Effector memory CD8-positive, alpha-beta T cell (primary cell): ENCODE results near the gene ZBTB7C.

ENCODE experiments used
- ATAC-seq: fragments of 150-1000 bp; cut with Tn5 transposase; replicated peaks from 2 replicates; pipeline ENCODE4 v1.10.0; 2021; ENCODE audit warnings: mild to moderate bottlenecking, moderate library complexity
- DNase-seq, 3 experiments: peaks; one replicate each; pipeline ENCODE4 v3.0.0; 2021
- H3K27ac Mint-ChIP-seq, 2 donors: one replicate each; pipeline ENCODE4 v1.8.0; 2022; ENCODE audit warnings: mild to moderate bottlenecking in 2 of 2, mixed read lengths in 2 of 2, moderate library complexity in 2 of 2
- H3K27me3 Mint-ChIP-seq, 2 donors: one replicate each; pipeline ENCODE4 v1.8.0; 2022; ENCODE audit warnings: mixed read lengths in 2 of 2
- H3K36me3 Mint-ChIP-seq: one replicate; pipeline ENCODE4 v1.8.0; 2022; ENCODE audit warnings: mild to moderate bottlenecking, moderate library complexity, mixed read lengths; ENCODE audit not compliant: insufficient read depth
- H3K4me1 Mint-ChIP-seq, 2 donors: one replicate each; pipeline ENCODE4 v1.8.0; 2022; ENCODE audit warnings: low read depth in 2 of 2, mixed read lengths in 2 of 2
- H3K4me3 Mint-ChIP-seq, 2 donors: one replicate each; pipeline ENCODE4 v1.8.0; 2022; ENCODE audit warnings: mild to moderate bottlenecking in 2 of 2, mixed read lengths in 2 of 2, moderate library complexity in 2 of 2
- H3K9me3 Mint-ChIP-seq, 2 donors: one replicate each; pipeline ENCODE4 v1.8.0; 2022; ENCODE audit warnings: mixed read lengths in 2 of 2

Gene ZBTB7C

GRCh38 chr18:48393170-48393569, 16.0 kb downstream of the ZBTB7C start:
- Mint-ChIP-seq H3K36me3 (no peaks in the 10 kb centered on the region), H3K27ac (no peak overlapping the region), H3K27me3 (peaks cover 78 to 94% of the 10 kb centered on the region in 2 donors), H3K4me3 (no peak overlapping the region), H3K4me1 (no peaks in the 10 kb centered on the region), H3K9me3 (no peaks in the 10 kb centered on the region)
- ATAC-seq (no peak), DNase-seq (no peak)

- no peaks in the 10 kb centered on the region for H3K9me3 Mint-ChIP-seq
These were observed 16.9 kb downstream of the ZBTB7C start for GRCh38 chr18:48392268-48392667.

DNA sequence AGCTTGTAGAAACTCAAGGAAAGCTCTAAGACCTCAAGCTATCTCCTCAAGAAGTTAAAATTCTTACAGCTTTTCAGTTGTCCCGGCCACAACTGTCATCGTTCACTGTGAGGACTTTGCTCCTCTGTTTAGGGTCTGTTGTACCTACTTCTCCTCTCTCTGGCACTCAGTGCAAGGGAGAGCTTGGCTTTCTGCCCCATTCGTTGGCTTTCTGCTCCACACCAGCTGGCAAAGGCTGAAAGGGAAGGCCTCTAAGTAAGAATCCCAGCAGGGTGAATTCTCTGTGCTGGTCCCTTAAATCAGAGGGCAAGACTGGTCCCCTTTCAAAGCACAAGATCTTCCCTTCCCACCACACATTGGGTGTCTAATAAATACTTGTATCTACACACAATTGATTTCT, 17.3 kb downstream of the ZBTB7C start:
- Mint-ChIP-seq H3K4me1 (no peaks in the 10 kb centered on the region), H3K4me3 (no peak overlapping the region), H3K9me3 (no peaks in the 10 kb centered on the region), H3K27me3 (peaks cover 76 to 94% of the 10 kb centered on the region in 2 donors), H3K36me3 (no peaks in the 10 kb centered on the region), H3K27ac (no peak overlapping the region)
- ATAC-seq (no peak), DNase-seq (no peak)

More at GRCh38 chr18:48392268-48392667, 16.9 kb downstream of the ZBTB7C start:
- DNase-seq (no peak), ATAC-seq (no peak)
- no peak overlapping the region for H3K27ac Mint-ChIP-seq
- no peaks in the 10 kb centered on the region for H3K4me1 Mint-ChIP-seq
- no peaks in the 10 kb centered on the region for H3K36me3 Mint-ChIP-seq
- peaks cover 73 to 94% of the 10 kb centered on the region in 2 donors for H3K27me3 Mint-ChIP-seq
- H3K4me3 Mint-ChIP-seq: no peak overlapping the region

GRCh38 chr18:48390641-48391040, 18.5 kb downstream of the ZBTB7C start:
- peaks cover 77 to 96% of the 10 kb centered on the region in 2 donors for H3K27me3 Mint-ChIP-seq
- H3K4me1 Mint-ChIP-seq: peaks cover 0 to 2% of the 10 kb centered on the region in 2 donors
- H3K27ac Mint-ChIP-seq: no peak overlapping the region
- no peak overlapping the region for H3K4me3 Mint-ChIP-seq
- no peaks in the 10 kb centered on the region for H3K9me3 Mint-ChIP-seq
- ATAC-seq (no peak), DNase-seq (no peak)
- no peaks in the 10 kb centered on the region for H3K36me3 Mint-ChIP-seq

DNA sequence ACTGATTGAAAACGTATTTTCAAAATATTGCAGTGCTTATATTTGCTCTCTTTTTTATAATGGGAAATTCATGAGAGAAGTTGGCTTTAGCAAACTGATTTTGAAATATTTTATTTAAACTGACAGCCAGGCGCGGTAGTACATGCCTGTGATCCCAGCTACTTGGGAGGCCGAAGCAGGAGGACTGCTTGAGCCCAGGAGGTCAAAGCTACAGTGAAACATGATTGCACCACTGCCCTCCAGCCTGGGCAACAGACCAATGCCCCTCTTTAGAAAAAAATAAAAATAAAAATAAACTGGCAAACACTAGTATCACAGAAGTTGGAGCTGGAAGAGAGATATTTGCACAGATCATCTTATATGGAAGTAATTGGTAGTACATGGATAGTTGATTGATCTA, 20.7 kb downstream of the ZBTB7C start:
- H3K27ac Mint-ChIP-seq: no peak overlapping the region
- DNase-seq: no peak
- H3K27me3 Mint-ChIP-seq: peaks cover 55 to 80% of the 10 kb centered on the region in 2 donors
- H3K9me3 Mint-ChIP-seq: no peaks in the 10 kb centered on the region
- H3K4me3 Mint-ChIP-seq: no peak overlapping the region
- no peaks in the 10 kb centered on the region for H3K36me3 Mint-ChIP-seq
- peaks cover 0 to 2% of the 10 kb centered on the region in 2 donors for H3K4me1 Mint-ChIP-seq
- no peak for ATAC-seq

DNA sequence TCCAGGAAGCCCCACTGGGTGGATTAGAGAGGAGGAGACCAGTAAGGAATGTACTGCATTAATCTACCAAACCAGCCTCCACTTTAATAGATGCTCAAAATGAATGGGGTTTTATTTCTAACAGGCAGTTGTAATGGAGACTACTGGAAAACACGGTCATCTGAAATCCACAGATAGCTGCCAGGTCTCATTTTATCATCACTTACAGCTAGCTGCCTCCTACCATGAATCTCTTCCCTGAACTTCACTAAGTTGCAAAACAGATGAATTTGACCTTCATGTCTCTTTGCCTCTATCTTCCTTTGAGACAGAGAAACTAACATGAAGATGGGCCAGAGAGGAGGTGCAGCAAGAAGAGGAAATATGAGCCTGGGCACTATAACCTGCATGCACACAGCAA, 21.9 kb downstream of the ZBTB7C start:
- DNase-seq (no peak), ATAC-seq (no peak)
- H3K4me3 Mint-ChIP-seq: no peak overlapping the region
- no peaks in the 10 kb centered on the region for H3K9me3 Mint-ChIP-seq
- peaks cover 45 to 69% of the 10 kb centered on the region in 2 donors for H3K27me3 Mint-ChIP-seq
- peaks cover 0 to 2% of the 10 kb centered on the region in 2 donors for H3K4me1 Mint-ChIP-seq
- no peaks in the 10 kb centered on the region for H3K36me3 Mint-ChIP-seq
- H3K27ac Mint-ChIP-seq: no peak overlapping the region

DNA sequence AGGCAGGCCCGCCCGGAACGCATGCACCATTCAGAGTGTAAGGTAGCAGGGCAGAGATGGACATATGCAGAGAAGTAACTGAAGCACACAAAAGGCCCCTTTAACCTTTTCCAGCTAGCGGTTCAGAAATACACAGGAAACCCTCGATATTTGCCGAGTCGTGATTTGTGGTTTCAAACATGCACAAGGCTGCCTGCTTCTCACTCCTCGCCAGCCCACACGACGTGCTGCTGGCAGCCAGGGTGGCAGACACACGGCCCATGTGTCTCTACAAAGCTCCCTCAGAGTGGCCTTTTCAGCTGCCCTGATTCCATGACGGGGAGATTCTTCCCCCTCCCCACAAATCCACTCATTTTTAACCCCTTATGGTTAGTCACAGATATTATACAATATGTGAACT, 23.6 kb downstream of the ZBTB7C start:
- peaks cover 32 to 60% of the 10 kb centered on the region in 2 donors for H3K27me3 Mint-ChIP-seq
- no peaks in the 10 kb centered on the region for H3K36me3 Mint-ChIP-seq
- ATAC-seq: no peak

DNA sequence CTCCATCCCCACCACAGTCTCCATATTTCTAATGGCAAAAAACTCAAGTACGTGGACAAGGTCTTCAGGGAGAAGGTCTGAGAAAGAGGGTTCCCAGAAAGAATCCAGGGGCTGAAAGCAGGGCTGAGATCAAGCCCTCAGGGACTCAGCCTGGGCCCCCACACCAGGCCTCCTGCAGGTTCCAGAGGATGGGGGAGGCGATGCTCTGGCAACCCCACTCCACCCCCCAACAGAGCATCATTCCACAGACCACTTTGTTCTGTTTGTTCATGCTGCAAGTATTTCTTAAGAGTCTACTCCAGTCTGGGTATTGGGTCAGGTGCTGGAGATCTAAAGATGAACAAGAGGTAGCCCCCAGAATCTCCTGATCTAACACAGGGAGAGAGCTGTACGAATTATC, 32.2 kb downstream of the ZBTB7C start:
- H3K27ac Mint-ChIP-seq: no peak overlapping the region

More for the DNA sequence above, 23.6 kb downstream of the ZBTB7C start:
- DNase-seq: no peak
- Mint-ChIP-seq H3K4me1 (peaks cover 0 to 2% of the 10 kb centered on the region in 2 donors), H3K27ac (no peak overlapping the region), H3K4me3 (no peak overlapping the region), H3K9me3 (no peaks in the 10 kb centered on the region)

GRCh38 chr18:48376406-48376805, 32.8 kb downstream of the ZBTB7C start:
- DNase-seq: no peak

More for the DNA sequence above, 32.2 kb downstream of the ZBTB7C start:
- H3K4me3 Mint-ChIP-seq: no peak overlapping the region
- DNase-seq: no peak
- no peaks in the 10 kb centered on the region for H3K4me1 Mint-ChIP-seq
- ATAC-seq: no peak
- peaks cover 36 to 76% of the 10 kb centered on the region in 2 donors for H3K27me3 Mint-ChIP-seq
- no peaks in the 10 kb centered on the region for H3K36me3 Mint-ChIP-seq
- no peaks in the 10 kb centered on the region for H3K9me3 Mint-ChIP-seq

DNA sequence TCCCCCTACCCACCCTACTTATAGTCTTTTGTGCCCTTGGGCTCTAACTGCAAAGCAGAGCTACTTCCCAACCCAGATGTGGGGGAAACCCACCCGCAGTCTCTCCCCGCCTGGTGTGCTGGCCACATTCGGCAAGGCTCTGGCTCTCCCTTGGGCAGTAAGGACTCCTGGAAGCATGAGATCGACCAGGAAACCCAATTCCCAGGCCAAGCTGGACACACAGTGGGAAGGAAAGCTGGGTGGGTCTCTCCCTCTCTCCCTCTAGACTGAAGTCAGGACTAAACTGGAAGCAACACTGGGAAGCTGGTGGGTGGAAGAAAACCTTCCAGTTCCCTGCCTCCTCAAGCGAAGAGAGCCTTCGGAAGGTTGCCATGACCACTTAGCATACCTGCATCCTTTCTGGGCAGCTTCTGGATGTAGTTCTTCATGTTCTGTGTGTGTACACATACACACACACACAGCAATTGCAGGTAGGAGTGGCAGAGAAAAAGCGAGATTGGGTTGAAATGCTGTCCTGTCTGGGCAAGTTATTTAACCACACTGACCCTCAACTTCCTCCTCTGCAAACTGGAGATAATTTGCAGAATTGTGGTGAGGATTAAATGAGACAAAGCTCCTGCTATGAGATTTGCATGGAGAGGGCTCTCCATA, 33.9 kb downstream of the ZBTB7C start:
- peaks cover 34 to 67% of the 10 kb centered on the region in 2 donors for H3K27me3 Mint-ChIP-seq
- no peaks in the 10 kb centered on the region for H3K9me3 Mint-ChIP-seq

More at GRCh38 chr18:48376406-48376805, 32.8 kb downstream of the ZBTB7C start:
- H3K4me1 Mint-ChIP-seq: no peaks in the 10 kb centered on the region
- no peaks in the 10 kb centered on the region for H3K36me3 Mint-ChIP-seq
- H3K4me3 Mint-ChIP-seq: no peak overlapping the region
- ATAC-seq: no peak
- H3K9me3 Mint-ChIP-seq: no peaks in the 10 kb centered on the region
- H3K27ac Mint-ChIP-seq: no peak overlapping the region
- peaks cover 36 to 71% of the 10 kb centered on the region in 2 donors for H3K27me3 Mint-ChIP-seq

DNA sequence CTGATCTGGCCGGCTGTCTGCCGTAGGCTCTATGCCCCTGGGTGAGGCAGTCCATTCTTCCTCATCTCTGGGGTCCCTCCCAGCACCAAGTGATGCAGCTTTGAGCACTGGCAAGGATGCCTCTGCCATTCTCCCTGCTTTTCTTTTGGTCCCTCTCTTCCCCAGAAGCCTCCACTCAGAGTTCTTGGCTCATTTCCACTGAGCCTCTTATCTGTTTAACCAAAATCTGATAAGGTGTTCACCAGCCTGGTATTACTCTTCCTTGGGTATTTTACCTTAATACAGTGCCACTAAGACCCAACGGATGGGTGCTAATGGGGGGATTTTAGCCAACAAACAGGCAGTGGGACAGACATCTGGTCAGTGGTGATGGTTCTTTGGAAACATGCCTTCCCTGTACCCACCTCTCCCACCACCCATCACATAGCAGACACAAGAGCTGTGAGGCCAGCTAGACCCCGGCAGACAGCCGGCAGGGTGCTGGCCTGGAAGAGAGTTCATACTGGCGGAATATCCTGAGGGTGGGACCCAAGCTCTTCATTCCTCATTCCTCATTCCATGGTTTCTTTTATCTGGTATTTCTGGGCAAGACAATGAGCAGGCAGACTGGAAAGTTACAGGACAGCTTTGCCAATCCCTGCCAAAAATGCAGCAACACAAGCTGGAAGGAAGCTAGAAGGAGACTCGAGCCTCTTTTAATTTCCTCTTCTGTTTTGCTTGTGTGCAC, 34.6 kb downstream of the ZBTB7C start:
- H3K36me3 Mint-ChIP-seq: no peaks in the 10 kb centered on the region
- no peak for ATAC-seq
- H3K4me1 Mint-ChIP-seq: no peaks in the 10 kb centered on the region
- H3K27me3 Mint-ChIP-seq: peaks cover 27 to 60% of the 10 kb centered on the region in 2 donors
- no peak for DNase-seq
- H3K4me3 Mint-ChIP-seq: no peak overlapping the region
- H3K27ac Mint-ChIP-seq: no peak overlapping the region
- H3K9me3 Mint-ChIP-seq: no peaks in the 10 kb centered on the region

More for the DNA sequence above, 33.9 kb downstream of the ZBTB7C start:
- ATAC-seq (no peak), DNase-seq (no peak)
- no peaks in the 10 kb centered on the region for H3K4me1 Mint-ChIP-seq
- H3K36me3 Mint-ChIP-seq: no peaks in the 10 kb centered on the region
- no peak overlapping the region for H3K4me3 Mint-ChIP-seq
- no peak overlapping the region for H3K27ac Mint-ChIP-seq

DNA sequence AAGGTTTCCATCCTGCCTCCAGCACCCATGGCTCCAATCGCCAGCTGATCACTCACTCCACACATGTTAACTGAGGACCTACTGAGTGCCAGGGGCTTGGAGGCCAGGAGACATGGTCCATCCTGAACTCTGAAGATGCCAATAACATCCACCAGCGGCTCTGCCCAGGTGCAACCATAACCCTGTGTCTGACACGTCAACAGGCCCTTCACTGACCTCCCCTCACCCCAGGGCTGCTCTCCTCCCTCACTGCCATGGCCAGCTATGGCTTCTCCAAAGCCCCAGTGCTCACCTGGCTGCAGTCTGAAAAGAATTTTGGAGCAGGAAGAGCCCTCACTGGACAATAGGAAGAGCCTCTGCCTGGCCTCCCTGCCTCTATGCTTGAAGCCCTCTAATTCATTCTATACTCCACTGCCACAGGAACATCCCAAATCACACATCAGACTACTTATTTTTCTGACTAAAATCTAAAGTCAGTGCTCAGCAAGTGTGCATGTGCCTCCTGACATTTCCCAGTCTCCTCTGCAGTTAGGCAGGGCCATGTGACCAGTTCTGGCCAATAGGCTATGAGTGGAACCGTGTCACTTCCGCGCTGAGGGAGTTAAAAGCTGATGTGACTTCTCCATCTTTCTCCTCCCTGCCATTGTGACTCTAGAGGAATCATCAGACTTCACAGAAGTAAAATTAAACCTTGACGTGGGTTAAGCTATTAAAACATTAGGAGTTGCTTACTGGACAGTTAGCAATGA, 37.2 kb downstream of the ZBTB7C start:
- Mint-ChIP-seq H3K9me3 (no peaks in the 10 kb centered on the region), H3K36me3 (no peaks in the 10 kb centered on the region), H3K27me3 (peaks cover 15 to 36% of the 10 kb centered on the region in 2 donors), H3K4me3 (no peak overlapping the region), H3K4me1 (no peaks in the 10 kb centered on the region), H3K27ac (no peak overlapping the region)
- ATAC-seq (no peak), DNase-seq (no peak)

- Mint-ChIP-seq H3K9me3 (peaks cover 0 to 4% of the 10 kb centered on the region in 2 donors), H3K36me3 (no peaks in the 10 kb centered on the region), H3K4me1 (no peaks in the 10 kb centered on the region), H3K4me3 (no peak overlapping the region), H3K27me3 (peaks cover 22 to 29% of the 10 kb centered on the region in 2 donors), H3K27ac (no peak overlapping the region)
- ATAC-seq (no peak), DNase-seq (no peak)
These were observed 41.6 kb downstream of the ZBTB7C start for GRCh38 chr18:48367557-48367956.
